HG03045 (cell line): ENCODE measurements around the gene PPP6R2.
"Not testable (repeated sequence)": the region's sequence is repeated elsewhere in the genome, so short reads cannot be mapped to it uniquely, and the experiment has no call there.

ENCODE experiments used
- ATAC-seq: cut with Tn5 transposase; IDR thresholded peaks from one replicate; pipeline ENCODE4 v1.9.1; 2021; ENCODE audit warnings: mild to moderate bottlenecking, moderate library complexity; ENCODE audit not compliant: unreplicated experiment

Gene PPP6R2

GRCh38 chr22:50316114-50317065 lies 26.7 kb upstream of the PPP6R2 start:
- no peak for ATAC-seq

GRCh38 chr22:50317178-50317577 lies 25.9 kb upstream of the PPP6R2 start:
- ATAC-seq = no peak

GRCh38 chr22:50317674-50318073 lies 25.5 kb upstream of the PPP6R2 start:
- no peak for ATAC-seq

- no peak for ATAC-seq
These were observed 24.8 kb upstream of the PPP6R2 start for GRCh38 chr22:50318356-50318697.

- ATAC-seq = no peak
These were observed 24.3 kb upstream of the PPP6R2 start for GRCh38 chr22:50318698-50319411.

- no peak for ATAC-seq
These were observed 23.6 kb upstream of the PPP6R2 start for GRCh38 chr22:50319503-50319951.

GRCh38 chr22:50320116-50320515 lies 23.0 kb upstream of the PPP6R2 start:
- no peak for ATAC-seq

- no peak for ATAC-seq
These were observed 22.3 kb upstream of the PPP6R2 start for GRCh38 chr22:50320671-50321325.

- ATAC-seq = not testable (repeated sequence)
These were observed 20.6 kb upstream of the PPP6R2 start for GRCh38 chr22:50322382-50323104.

- ATAC-seq = no peak
These were observed 19.2 kb upstream of the PPP6R2 start for GRCh38 chr22:50323900-50324299.

- ATAC-seq = no peak
These were observed 17.5 kb upstream of the PPP6R2 start for GRCh38 chr22:50325444-50326224.

- ATAC-seq = peak; percentile 19
These were observed 16.7 kb upstream of the PPP6R2 start for GRCh38 chr22:50326225-50326955.

GRCh38 chr22:50326956-50327710 lies 16.0 kb upstream of the PPP6R2 start, which contains the start of gene DENND6B:
Gene DENND6B, minus strand, starts transcription at chr22:50327012. Its CDS starts 24 bp downstream, at chr22:50326988.
- peak; percentile 74 for ATAC-seq

- no peak for ATAC-seq
These were observed 15.5 kb upstream of the PPP6R2 start for GRCh38 chr22:50327711-50328019.

GRCh38 chr22:50329236-50329635 lies 13.9 kb upstream of the PPP6R2 start:
- no peak for ATAC-seq

GRCh38 chr22:50334433-50334832 lies 8.7 kb upstream of the PPP6R2 start:
- not testable (repeated sequence) for ATAC-seq

GRCh38 chr22:50337262-50338041 lies 5.7 kb upstream of the PPP6R2 start:
- ATAC-seq = no peak

GRCh38 chr22:50338042-50338573 lies 5.0 kb upstream of the PPP6R2 start:
- no peak for ATAC-seq
